Endometrial microvascular endothelial cells (primary cell): ENCODE data around the gene GPR6. TPM values are rescaled to one million over a fixed set of nuclear protein-coding genes. Genes with fewer than 3 reads are reported as not detected.

Source experiments
- in situ Hi-C: cut with HindIII; loops from 2 replicates; pipeline ENCODE4 v1.10.0; 2017; ENCODE audit warnings: low sequenced_read_pairs, low pct_unique_long_range_greater_than_20kb; ENCODE audit errors: inconsistent ontology term
- total RNA-seq: library from RNA; depleted of rRNA; stranded (reverse); fragments of >200 nt; gene quantifications from one replicate; pipeline ENCODE4 v1.2.3, GENCODE V29; 2015; ENCODE audit errors: inconsistent ontology term

Gene GPR6
- not detected for total RNA-seq

DNA sequence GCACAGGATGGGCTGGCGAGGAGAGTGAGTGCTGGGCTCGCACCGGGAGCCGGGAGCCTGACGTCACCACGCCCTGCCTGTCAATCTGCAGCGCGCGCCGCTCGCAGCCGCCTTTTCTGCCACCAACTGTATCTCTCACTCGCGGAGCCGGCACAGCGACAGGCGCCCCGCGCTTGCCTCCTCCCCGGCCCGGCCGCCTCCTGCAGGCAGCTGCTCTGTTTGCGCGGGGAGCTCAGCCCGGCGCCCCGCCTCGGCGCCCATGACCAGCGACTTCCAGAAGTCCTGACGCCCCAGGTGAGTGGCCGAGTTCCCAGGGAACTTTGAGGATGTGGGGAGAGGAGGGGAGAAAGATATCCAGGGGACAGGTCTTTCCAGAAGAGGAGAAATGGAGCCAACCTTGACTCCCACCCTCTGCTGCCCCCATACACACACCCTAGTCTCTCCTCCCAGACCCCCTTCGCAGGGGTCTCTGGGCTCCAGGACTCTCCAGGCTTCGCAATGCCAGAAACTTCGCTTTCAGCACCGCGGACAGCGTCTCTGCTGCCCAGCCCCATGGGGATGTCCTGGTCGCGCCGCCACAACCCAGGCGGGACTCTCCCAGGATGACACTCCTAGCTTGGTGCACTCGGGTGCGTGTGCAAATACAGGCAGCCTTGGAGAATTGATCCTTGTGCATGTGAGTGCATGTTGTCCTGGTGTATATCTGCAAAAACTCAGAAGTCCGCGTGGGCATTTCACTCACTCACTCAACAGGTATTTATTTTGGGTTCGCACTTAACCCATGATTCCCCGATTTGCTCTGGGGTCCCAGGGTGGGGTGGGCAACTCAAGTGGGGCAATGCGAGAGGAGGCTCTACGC is at the start of gene GPR6:
TSS of gene GPR6 (plus strand) at position 138 of the 859 bp plus-strand sequence. CDS start 802 bp downstream, outside the sequence.
- in situ Hi-C loops, result no loop called here

GRCh38 chr6:109934293-109934692 is 43.8 kb upstream of the GPR6 start:
- in situ Hi-C loops, result no loop called here

DNA sequence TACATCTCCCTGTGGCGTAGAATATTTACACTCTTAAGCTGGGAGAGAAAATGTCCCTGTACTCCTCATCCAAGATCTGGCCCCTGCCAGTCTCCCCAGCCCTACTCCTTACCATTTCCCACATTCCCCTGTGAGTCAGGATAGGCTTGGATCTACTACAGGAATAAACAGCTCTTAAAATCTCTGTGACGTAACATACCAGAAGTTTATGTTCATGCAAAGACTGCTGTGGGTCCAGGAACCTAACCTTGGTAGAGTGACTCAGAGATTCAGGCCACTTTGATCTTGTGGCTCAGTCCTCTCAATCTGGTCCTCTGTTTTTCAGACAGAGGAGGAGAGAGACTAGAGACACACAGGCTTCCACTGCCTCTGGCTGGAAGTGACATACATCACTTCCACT is 38.5 kb upstream of the GPR6 start:
- in situ Hi-C loops, result no loop called here

GRCh38 chr6:109944448-109944847 is 33.7 kb upstream of the GPR6 start:
- in situ Hi-C loops, result no loop called here

- in situ Hi-C loops, result no loop called here
Observed at GRCh38 chr6:109945091-109945490, 33.0 kb upstream of the GPR6 start.

GRCh38 chr6:109946979-109947378 is 31.1 kb upstream of the GPR6 start:
- in situ Hi-C loops, result no loop called here

GRCh38 chr6:109949281-109950065 is 28.6 kb upstream of the GPR6 start:
- in situ Hi-C loops, result no loop called here

- in situ Hi-C loops, result no loop called here
Observed at GRCh38 chr6:109955491-109955890, 22.6 kb upstream of the GPR6 start.

- in situ Hi-C loops, result no loop called here
Observed at GRCh38 chr6:109958626-109959025, 19.5 kb upstream of the GPR6 start.

DNA sequence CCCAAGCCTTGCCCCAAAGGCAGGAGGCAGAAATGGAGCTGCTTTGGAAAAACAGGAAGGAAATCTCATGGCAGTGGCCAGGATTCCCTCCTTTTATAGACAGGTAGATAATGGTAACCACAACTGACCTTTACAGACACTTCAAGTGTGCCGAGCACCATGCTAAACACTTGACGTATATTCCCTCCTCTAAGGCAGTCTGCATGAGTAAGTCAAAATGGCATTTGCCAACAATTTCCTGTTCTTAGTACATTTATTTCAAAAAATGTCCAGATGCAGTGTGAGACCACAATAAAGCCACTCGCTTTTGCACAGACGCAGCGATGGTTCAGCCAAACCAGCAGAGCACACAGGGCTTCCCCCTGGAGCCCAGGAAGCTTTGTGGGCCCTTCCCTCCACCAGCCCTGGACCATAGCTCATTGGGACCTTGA is 16.5 kb upstream of the GPR6 start:
- in situ Hi-C loops, result no loop called here

DNA sequence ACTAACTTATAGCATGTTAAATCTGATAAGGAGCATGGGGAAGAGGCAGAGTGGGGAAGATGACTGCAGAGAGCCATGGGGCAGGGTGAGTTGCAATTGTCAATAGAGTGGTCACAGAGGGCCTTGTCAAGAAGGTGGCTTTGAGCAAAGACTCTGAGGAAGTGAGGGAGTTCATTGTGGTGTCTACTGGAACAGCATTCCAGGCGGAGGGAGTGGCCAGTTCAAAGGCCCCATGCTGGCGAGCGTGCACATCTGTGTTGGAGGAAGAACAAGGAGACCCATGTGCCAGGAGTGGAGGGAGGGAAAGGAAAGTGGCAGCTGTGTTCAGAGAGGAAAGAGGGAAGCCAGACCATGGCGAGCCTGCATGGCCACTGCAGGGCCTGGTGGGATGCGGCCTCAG is 15.8 kb upstream of the GPR6 start:
- in situ Hi-C loops, result no loop called here

DNA sequence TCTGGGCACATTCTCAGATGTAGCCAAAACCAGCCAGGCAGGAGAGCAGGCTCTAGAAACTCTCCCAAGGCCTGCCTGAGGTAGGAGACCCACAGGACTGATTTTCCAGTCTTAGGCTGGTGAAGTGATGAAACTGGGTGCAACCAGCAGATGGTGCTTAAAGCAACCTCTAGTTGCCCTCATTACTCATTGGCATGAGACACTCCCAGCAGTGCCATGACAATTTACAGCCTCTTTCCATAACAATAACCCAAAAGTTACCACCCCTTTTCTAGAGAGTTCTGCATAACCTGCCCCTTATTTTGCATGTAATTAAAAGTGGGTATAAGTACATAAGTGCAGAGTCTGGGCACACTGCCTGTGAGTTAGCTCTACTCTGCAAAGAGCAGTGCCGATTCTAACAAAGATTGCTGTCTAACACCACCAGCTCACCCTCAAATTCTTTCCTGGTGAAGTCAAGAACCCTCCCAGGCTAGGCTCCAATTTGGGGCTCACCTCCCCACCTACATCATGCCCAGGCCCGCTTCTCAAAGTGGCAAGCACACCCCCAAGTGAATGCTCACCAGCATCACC is 14.4 kb upstream of the GPR6 start:
- in situ Hi-C loops, result no loop called here

DNA sequence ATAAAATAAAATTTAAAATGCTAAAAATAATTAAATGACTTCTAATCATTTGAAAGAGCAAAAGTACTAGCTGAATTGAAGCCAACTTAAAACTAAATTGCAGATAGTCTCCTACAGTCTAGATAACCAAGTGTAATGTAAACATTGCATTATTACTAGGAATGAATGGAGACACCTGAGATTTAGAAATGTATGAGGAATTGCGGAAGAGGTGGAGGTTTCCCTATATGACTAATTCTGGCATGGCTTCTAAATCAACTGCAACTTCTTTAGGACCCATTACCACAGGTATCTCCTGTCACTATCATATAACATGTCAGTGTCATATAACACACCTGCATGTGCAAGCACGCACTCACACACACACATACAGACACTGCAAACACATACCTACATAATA is 13.2 kb upstream of the GPR6 start:
- in situ Hi-C loops, result no loop called here

GRCh38 chr6:109966299-109966698 is 11.8 kb upstream of the GPR6 start:
- in situ Hi-C loops, result no loop called here

DNA sequence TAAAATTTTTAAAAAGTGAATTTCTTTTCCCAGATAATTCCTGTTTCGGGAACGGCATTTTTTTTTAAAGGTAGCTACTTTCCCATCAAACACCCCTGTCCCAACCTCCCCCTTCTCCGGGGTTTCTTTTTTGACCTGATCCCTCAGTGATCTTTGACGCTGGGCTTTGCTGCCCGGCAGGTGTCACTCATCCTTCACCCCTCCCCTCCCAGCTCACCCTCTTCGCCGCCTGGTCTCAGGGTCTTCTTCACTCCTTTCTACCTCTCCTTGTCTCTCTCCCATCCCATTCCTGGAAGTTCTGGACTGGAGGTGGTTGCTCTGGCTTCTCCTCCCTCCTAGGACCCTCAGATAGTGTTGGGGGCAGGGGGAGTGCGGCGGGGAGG is 329 bp upstream of the GPR6 start:
- in situ Hi-C loops, result no loop called here

DNA sequence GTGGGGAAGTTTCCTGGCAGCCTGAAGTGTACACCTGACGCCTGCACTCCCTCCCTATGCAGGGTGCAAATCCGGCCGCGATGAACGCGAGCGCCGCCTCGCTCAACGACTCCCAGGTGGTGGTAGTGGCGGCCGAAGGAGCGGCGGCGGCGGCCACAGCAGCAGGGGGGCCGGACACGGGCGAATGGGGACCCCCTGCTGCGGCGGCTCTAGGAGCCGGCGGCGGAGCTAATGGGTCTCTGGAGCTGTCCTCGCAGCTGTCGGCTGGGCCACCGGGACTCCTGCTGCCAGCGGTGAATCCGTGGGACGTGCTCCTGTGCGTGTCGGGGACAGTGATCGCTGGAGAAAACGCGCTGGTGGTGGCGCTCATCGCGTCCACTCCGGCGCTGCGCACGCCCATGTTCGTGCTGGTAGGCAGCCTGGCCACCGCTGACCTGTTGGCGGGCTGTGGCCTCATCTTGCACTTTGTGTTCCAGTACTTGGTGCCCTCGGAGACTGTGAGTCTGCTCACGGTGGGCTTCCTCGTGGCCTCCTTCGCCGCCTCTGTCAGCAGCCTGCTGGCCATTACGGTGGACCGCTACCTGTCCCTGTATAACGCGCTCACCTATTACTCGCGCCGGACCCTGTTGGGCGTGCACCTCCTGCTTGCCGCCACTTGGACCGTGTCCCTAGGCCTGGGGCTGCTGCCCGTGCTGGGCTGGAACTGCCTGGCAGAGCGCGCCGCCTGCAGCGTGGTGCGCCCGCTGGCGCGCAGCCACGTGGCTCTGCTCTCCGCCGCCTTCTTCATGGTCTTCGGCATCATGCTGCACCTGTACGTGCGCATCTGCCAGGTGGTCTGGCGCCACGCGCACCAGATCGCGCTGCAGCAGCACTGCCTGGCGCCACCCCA is 1.2 kb downstream of the GPR6 start:
- in situ Hi-C loops, result no loop called here

GRCh38 chr6:109984410-109984809 is 6.3 kb downstream of the GPR6 start:
- in situ Hi-C loops, result no loop called here

GRCh38 chr6:109987196-109987595 is 9.1 kb downstream of the GPR6 start:
- in situ Hi-C loops, result no loop called here
